ENCODE data around the gene GAS7. TPM values are rescaled to one million over a fixed set of nuclear protein-coding genes. Genes with fewer than 3 reads are reported as not detected.

The GAS7 gene
- total and polyA plus RNA-seq, 9 of the 15 experiments (the other 6 are each of a cell fraction or from before 2014, with no cell fraction given), result 0.11 to 0.33 TPM; not detected in 7

DNA sequence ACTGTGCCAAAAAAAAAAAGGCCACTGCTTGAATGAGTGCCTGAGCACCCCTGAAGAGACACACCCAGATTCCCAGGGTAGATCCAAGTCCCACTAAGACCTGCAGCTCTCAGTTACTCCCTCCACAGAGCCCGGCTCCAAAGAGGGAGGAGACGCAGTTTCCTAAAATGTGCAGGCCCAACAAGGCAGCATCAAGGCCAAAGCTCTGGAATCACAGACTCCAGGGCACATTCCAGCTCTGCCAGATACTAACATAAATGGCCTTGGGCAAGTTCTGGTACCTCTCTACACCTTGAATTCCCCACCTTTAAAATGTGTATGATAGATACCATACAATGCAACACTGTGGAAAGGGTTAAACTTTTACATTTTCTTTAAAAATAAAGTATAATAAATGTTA is 57.0 kb downstream of the GAS7 start:
- Histone ChIP-seq H3K4me2 (ENCODE audit: insufficient read depth, low read length) (no peak overlapping the region), H3K27ac (ENCODE audit: extremely low read depth, low read depth, low read length) (no peak overlapping the region), H3K9me1 (ENCODE audit: control insufficient read depth, insufficient read depth, low read length) (no peaks in the 10 kb centered on the region), H3K27me3 (ENCODE audit: control insufficient read depth in 2 of 2, insufficient read depth in 2 of 2, low read length in 2 of 2) (no peaks in the 10 kb centered on the region; a peak in 3 of 5 replicates), H2AFZ (ENCODE audit: low read depth, low read length) (no peak overlapping the region), H3K79me2 (ENCODE audit: control insufficient read depth, insufficient read depth, low read length) (no peaks in the 10 kb centered on the region), H4K20me1 (replicated peaks; ENCODE audit: control insufficient read depth, insufficient read depth, low read length) (no peaks in the 10 kb centered on the region), H3K36me3 (ENCODE audit: control insufficient read depth, insufficient read depth, low read length) (no peaks in the 10 kb centered on the region), H3K9ac (ENCODE audit: insufficient read depth in 1 of 2, low read depth in 2 of 2, low read length in 2 of 2) (no peak overlapping the region), H3K9me3 (replicated peaks; ENCODE audit: control insufficient read depth, insufficient read depth, low read depth, low read length) (no peaks in the 10 kb centered on the region), H3K4me3 (no peak overlapping the region), H3K4me1 (replicated peaks in 1 of 2; ENCODE audit: control insufficient read depth in 2 of 2, insufficient read depth in 2 of 2, low read length in 2 of 2) (no peaks in the 10 kb centered on the region)
- no peak for DNase-seq (ENCODE audit: extremely low read depth in 1 of 4, low spot score in 3 of 4)
- intact Hi-C loops (cut with micrococcal nuclease), result no loop called here
- BruUV-seq (replicated peaks), result no TSS peak
- in situ Hi-C loops (cut with MboI), result no loop called here
- ChIA-PET CTCF (ENCODE audit: low intra/inter-chr PET ratio) (no interaction called here), POLR2A (no interaction called here)
- no peak for ATAC-seq
- no peak for FAIRE-seq
- WGBS (ENCODE audit: insufficient coverage, low coverage, missing lambda C conversion rate), result 0% methylated on average over 1 of the region's 2 CpGs
- no peak for TF ChIP-seq TEAD2 (tag; IDR thresholded peaks at IDR 0.05)
- no peak for TF ChIP-seq ZNF165 (CRISPR knock-in tag; IDR thresholded peaks at IDR 0.05; ENCODE audit: borderline replicate concordance)
- no peak for TF ChIP-seq NEUROD1 (IDR thresholded peaks at IDR 0.05; ENCODE audit: borderline replicate concordance, low read depth, low read length, partially characterized antibody)
- TF ChIP-seq SIN3B (IDR thresholded peaks at IDR 0.05; ENCODE audit: low read depth), result no peak
- TF ChIP-seq RFX7 (CRISPR knock-in tag; IDR thresholded peaks at IDR 0.05), result no peak
- no peak for TF ChIP-seq CHCHD3 (CRISPR knock-in tag; IDR thresholded peaks at IDR 0.05)
- TF ChIP-seq, protein P1, sequence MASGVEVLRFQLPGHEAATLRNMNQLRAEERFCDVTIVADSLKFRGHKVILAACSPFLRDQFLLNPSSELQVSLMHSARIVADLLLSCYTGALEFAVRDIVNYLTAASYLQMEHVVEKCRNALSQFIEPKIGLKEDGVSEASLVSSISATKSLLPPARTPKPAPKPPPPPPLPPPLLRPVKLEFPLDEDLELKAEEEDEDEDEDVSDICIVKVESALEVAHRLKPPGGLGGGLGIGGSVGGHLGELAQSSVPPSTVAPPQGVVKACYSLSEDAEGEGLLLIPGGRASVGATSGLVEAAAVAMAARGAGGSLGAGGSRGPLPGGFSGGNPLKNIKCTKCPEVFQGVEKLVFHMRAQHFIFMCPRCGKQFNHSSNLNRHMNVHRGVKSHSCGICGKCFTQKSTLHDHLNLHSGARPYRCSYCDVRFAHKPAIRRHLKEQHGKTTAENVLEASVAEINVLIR (CRISPR knock-in tag; IDR thresholded peaks at IDR 0.05), result no peak
- TF ChIP-seq KLF10 (CRISPR knock-in tag; IDR thresholded peaks at IDR 0.05), result no peak
- no peak for TF ChIP-seq HNRNPL (IDR thresholded peaks at IDR 0.05; ENCODE audit: low read depth, low read length)
- no peak for TF ChIP-seq HNRNPK (IDR thresholded peaks at IDR 0.05; ENCODE audit: low read depth, low read length, poor library complexity, severe bottlenecking)
- no peak for TF ChIP-seq L3MBTL2 (IDR thresholded peaks at IDR 0.05)
- TF ChIP-seq ASH1L (IDR thresholded peaks at IDR 0.05; ENCODE audit: borderline replicate concordance, low read depth, partially characterized antibody), result no peak
- no peak for TF ChIP-seq ZNF75A (CRISPR knock-in tag; IDR thresholded peaks at IDR 0.05)
- TF ChIP-seq IFI16 (CRISPR knock-in tag; IDR thresholded peaks at IDR 0.05), result no peak
- TF ChIP-seq, protein P2, sequence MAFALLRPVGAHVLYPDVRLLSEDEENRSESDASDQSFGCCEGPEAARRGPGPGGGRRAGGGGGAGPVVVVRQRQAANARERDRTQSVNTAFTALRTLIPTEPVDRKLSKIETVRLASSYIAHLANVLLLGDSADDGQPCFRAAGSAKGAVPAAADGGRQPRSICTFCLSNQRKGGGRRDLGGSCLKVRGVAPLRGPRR (CRISPR knock-in tag; IDR thresholded peaks at IDR 0.05), result no peak
- TF ChIP-seq, protein P3, sequence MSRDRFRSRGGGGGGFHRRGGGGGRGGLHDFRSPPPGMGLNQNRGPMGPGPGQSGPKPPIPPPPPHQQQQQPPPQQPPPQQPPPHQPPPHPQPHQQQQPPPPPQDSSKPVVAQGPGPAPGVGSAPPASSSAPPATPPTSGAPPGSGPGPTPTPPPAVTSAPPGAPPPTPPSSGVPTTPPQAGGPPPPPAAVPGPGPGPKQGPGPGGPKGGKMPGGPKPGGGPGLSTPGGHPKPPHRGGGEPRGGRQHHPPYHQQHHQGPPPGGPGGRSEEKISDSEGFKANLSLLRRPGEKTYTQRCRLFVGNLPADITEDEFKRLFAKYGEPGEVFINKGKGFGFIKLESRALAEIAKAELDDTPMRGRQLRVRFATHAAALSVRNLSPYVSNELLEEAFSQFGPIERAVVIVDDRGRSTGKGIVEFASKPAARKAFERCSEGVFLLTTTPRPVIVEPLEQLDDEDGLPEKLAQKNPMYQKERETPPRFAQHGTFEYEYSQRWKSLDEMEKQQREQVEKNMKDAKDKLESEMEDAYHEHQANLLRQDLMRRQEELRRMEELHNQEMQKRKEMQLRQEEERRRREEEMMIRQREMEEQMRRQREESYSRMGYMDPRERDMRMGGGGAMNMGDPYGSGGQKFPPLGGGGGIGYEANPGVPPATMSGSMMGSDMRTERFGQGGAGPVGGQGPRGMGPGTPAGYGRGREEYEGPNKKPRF (IDR thresholded peaks at IDR 0.05; ENCODE audit: low read depth, low read length), result no peak
- no peak for TF ChIP-seq ZNF696 (CRISPR knock-in tag; conservative IDR thresholded peaks at IDR 0.05)
